ENCODE results near the gene C19orf73.

C19orf73 gene

GRCh38 chr19:49073514-49074378 lies 45.2 kb downstream of the C19orf73 start:
- Mint-ChIP-seq H3K27me3 (peaks cover 67% of the 10 kb centered on the region), H3K4me3 (peak overlapping the region; percentile 51), H3K9me3 (no peaks in the 10 kb centered on the region), H3K4me1 (peaks cover 17% of the 10 kb centered on the region), H3K36me3 (ENCODE audit: insufficient read depth) (peaks cover 4% of the 10 kb centered on the region), H3K27ac (ENCODE audit: low read depth) (no peak overlapping the region)
- no peak for ATAC-seq (replicated peaks; ENCODE audit: extremely low read depth, poor library complexity, severe bottlenecking)
- no peak for DNase-seq (ENCODE audit: low spot score in 2 of 2)

- peaks cover 17% of the 10 kb centered on the region for H3K4me1 Mint-ChIP-seq
- H3K27me3 Mint-ChIP-seq: peaks cover 79% of the 10 kb centered on the region
- no peaks in the 10 kb centered on the region for H3K9me3 Mint-ChIP-seq
- peaks cover 4% of the 10 kb centered on the region for H3K36me3 Mint-ChIP-seq (ENCODE audit: insufficient read depth)
- DNase-seq (ENCODE audit: low spot score in 2 of 2) (no peak), ATAC-seq (replicated peaks; ENCODE audit: extremely low read depth, poor library complexity, severe bottlenecking) (no peak)
- H3K4me3 Mint-ChIP-seq: no peak overlapping the region
- no peak overlapping the region for H3K27ac Mint-ChIP-seq (ENCODE audit: low read depth)
Observed at GRCh38 chr19:49071860-49072547, 46.9 kb downstream of the C19orf73 start.

- no peak overlapping the region for H3K27ac Mint-ChIP-seq (ENCODE audit: low read depth)
- peaks cover 16% of the 10 kb centered on the region for H3K4me1 Mint-ChIP-seq
Observed at GRCh38 chr19:49070416-49070815, 48.5 kb downstream of the C19orf73 start.

GRCh38 chr19:49069026-49069425 lies 49.9 kb downstream of the C19orf73 start:
- peaks cover 12% of the 10 kb centered on the region for H3K4me1 Mint-ChIP-seq

More at GRCh38 chr19:49070416-49070815, 48.5 kb downstream of the C19orf73 start:
- no peak for DNase-seq (ENCODE audit: low spot score in 2 of 2)
- ATAC-seq (replicated peaks; ENCODE audit: extremely low read depth, poor library complexity, severe bottlenecking): no peak
- H3K9me3 Mint-ChIP-seq: no peaks in the 10 kb centered on the region
- no peak overlapping the region for H3K4me3 Mint-ChIP-seq
- peaks cover 83% of the 10 kb centered on the region for H3K27me3 Mint-ChIP-seq
- peaks cover 2% of the 10 kb centered on the region for H3K36me3 Mint-ChIP-seq (ENCODE audit: insufficient read depth)

More at GRCh38 chr19:49069026-49069425, 49.9 kb downstream of the C19orf73 start:
- no peak for DNase-seq (ENCODE audit: low spot score in 2 of 2)
- Mint-ChIP-seq H3K9me3 (no peaks in the 10 kb centered on the region), H3K27ac (ENCODE audit: low read depth) (no peak overlapping the region), H3K36me3 (ENCODE audit: insufficient read depth) (peaks cover 2% of the 10 kb centered on the region), H3K4me3 (no peak overlapping the region), H3K27me3 (peaks cover 75% of the 10 kb centered on the region)
- no peak for ATAC-seq (replicated peaks; ENCODE audit: extremely low read depth, poor library complexity, severe bottlenecking)
